Stimulated activated naive B cell treated with anti-CD40 and anti-IgM and Interleukin-4, amounts not matched to agents 10 μg/mL and 1 μg/mL and 100 μg/mL, for 72 hours (primary cell): Measurements from ENCODE around the gene DCK.
"Not testable (repeated sequence)": the region's sequence is repeated elsewhere in the genome, so short reads cannot be mapped to it uniquely, and the experiment has no call there.

Experiments used
- ATAC-seq, 2 donors: fragments of 150-1000 bp; cut with Tn5 transposase; replicated peaks; 2 replicates each; pipeline ENCODE4 v1.10.0; 2021; ENCODE audit warnings: moderate library complexity in 1 of 2
- DNase-seq: peaks from one replicate; pipeline ENCODE4 v3.0.0; 2021
- H3K27ac Mint-ChIP-seq: one replicate; pipeline ENCODE4 v1.8.0; 2022; ENCODE audit warnings: mild to moderate bottlenecking, mixed read lengths
- H3K27me3 Mint-ChIP-seq, 2 donors: one replicate each; pipeline ENCODE4 v1.8.0; 2022; ENCODE audit warnings: mixed read lengths in 2 of 2
- H3K36me3 Mint-ChIP-seq, 2 donors: one replicate each; pipeline ENCODE4 v1.8.0; 2022; ENCODE audit warnings: mixed read lengths in 2 of 2, mild to moderate bottlenecking in 1 of 2
- H3K4me1 Mint-ChIP-seq, 2 donors: one replicate each; pipeline ENCODE4 v1.8.0; 2022; ENCODE audit warnings: mixed read lengths in 2 of 2, mild to moderate bottlenecking in 1 of 2
- H3K4me3 Mint-ChIP-seq, 2 donors: one replicate each; pipeline ENCODE4 v1.8.0; 2022; ENCODE audit warnings: mild to moderate bottlenecking in 2 of 2, mixed read lengths in 2 of 2, moderate library complexity in 1 of 2
- H3K9me3 Mint-ChIP-seq, 2 donors: one replicate each; pipeline ENCODE4 v1.8.0; 2022; ENCODE audit warnings: mixed read lengths in 2 of 2, mild to moderate bottlenecking in 1 of 2

Gene DCK

GRCh38 chr4:71053613-71054012, 60.2 kb downstream of the DCK start:
- H3K4me1 Mint-ChIP-seq, DNase-seq, H3K4me3 Mint-ChIP-seq, H3K36me3 Mint-ChIP-seq, H3K27me3 Mint-ChIP-seq, H3K27ac Mint-ChIP-seq, ATAC-seq, H3K9me3 Mint-ChIP-seq: not testable (repeated sequence)

GRCh38 chr4:71059573-71059972, 66.1 kb downstream of the DCK start:
- H3K36me3 Mint-ChIP-seq, H3K27ac Mint-ChIP-seq, DNase-seq, H3K27me3 Mint-ChIP-seq, H3K9me3 Mint-ChIP-seq, H3K4me3 Mint-ChIP-seq, H3K4me1 Mint-ChIP-seq, ATAC-seq: not testable (repeated sequence)

DNA sequence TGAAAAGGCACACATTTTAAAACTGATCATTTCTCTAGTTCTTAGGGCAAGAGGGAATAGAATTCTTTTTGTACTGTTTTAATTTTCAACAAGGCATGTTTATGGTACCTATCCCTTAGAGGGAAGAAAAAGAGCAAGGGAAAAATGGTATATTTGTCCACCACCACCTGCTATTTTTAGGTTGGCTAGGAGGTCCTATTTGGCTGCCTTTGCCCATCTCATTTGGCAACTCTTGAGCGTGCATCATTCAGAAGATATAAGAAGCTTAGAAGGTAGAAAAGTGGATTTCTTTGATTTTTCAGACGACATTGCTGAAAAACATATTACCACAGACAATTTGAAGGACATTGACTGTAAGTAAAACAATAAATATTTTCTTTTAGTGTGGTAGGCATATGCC, 69.0 kb downstream of the DCK start:
- no peak for DNase-seq
- Mint-ChIP-seq H3K4me1 (peaks cover 0 to 3% of the 10 kb centered on the region in 2 donors), H3K9me3 (no peaks in the 10 kb centered on the region), H3K27ac (no peak overlapping the region), H3K36me3 (no peaks in the 10 kb centered on the region), H3K27me3 (no peaks in the 10 kb centered on the region), H3K4me3 (no peak overlapping the region)
- ATAC-seq = no peak

- Mint-ChIP-seq H3K4me3 (no peak overlapping the region), H3K27me3 (no peaks in the 10 kb centered on the region), H3K4me1 (peaks cover 0 to 4% of the 10 kb centered on the region in 2 donors), H3K9me3 (no peaks in the 10 kb centered on the region), H3K36me3 (no peaks in the 10 kb centered on the region), H3K27ac (no peak overlapping the region)
- no peak for ATAC-seq
- DNase-seq = no peak
These were observed 70.3 kb downstream of the DCK start for GRCh38 chr4:71063711-71064110.

DNA sequence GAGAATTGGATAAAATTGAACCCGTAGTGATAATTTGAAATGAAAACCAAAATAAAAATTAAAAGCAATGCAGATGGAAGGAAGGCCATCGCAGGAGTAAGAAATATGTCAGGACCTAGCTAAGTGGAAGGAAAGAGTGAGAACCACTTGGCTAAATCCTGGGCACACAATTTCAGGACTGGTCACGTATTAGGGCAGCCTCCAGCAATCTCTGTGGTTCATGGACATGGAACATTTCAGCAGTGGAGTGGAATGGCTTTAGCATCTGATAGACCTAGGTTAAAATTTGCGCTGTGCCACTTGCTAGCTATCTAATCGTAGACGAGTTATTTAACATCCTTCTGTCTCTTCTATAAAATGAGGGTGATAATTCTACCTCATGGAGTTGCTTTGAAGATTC, 71.1 kb downstream of the DCK start:
- no peak for ATAC-seq
- DNase-seq = no peak
- H3K9me3 Mint-ChIP-seq = no peaks in the 10 kb centered on the region
- H3K4me1 Mint-ChIP-seq = peaks cover 0 to 4% of the 10 kb centered on the region in 2 donors
- H3K36me3 Mint-ChIP-seq = no peaks in the 10 kb centered on the region
- H3K27me3 Mint-ChIP-seq = no peaks in the 10 kb centered on the region
- no peak overlapping the region for H3K4me3 Mint-ChIP-seq
- no peak overlapping the region for H3K27ac Mint-ChIP-seq

GRCh38 chr4:71065991-71066510, 72.6 kb downstream of the DCK start:
- ATAC-seq (no peak), DNase-seq (no peak)
- Mint-ChIP-seq H3K4me3 (no peak overlapping the region), H3K27ac (no peak overlapping the region), H3K36me3 (no peaks in the 10 kb centered on the region), H3K9me3 (no peaks in the 10 kb centered on the region), H3K4me1 (peaks cover 0 to 4% of the 10 kb centered on the region in 2 donors), H3K27me3 (no peaks in the 10 kb centered on the region)

DNA sequence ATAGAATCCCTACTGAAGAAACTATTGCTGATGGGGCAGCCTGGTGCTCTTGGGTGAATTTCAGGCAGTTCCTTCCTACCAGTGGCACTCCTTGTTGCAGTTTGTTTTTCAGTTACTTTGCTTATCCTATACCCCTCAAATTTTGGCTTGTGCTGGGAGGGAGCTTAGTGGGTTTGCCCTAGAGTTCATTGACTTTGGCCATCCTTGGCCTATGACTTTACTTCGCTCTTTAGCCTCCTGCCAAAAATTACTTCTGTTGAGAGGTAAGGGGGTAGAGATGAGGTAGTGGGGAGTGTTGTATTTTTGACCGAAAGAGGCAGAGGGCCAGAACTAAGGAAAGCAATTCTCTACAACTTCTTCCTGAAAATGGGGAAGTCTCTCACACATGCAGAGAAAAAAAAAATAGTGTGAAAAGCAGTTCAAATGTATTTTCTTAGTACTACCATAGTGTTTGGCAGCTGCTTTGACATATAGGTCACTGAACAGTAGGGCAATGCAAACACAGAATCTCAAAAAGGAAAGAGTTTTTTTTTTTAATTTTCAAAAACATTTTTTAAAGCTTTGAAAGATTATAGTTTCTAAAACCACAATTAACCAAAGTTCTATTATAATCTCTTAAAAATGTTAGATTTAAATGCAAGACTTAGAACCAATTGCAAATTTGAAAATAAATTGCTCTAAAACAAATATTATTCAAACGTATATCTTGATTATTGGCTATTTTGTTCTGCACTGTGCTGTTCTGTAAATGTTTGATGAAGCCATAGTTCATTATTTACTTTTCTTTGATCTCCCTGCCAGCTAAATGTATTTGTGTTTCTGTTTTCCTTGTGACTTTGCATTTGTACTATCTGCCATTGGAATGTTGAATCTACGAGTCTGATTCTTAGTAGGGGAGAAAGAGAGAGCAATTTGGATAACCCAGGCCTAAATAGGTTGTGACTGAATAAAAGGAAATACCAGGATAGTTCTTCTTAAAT, 73.6 kb downstream of the DCK start:
- Mint-ChIP-seq H3K4me3 (no peak overlapping the region), H3K36me3 (no peaks in the 10 kb centered on the region), H3K9me3 (no peaks in the 10 kb centered on the region), H3K4me1 (peaks cover 0 to 4% of the 10 kb centered on the region in 2 donors), H3K27me3 (no peaks in the 10 kb centered on the region), H3K27ac (no peak overlapping the region)
- DNase-seq (no peak), ATAC-seq (no peak)

GRCh38 chr4:71069063-71069462, 75.6 kb downstream of the DCK start:
- H3K9me3 Mint-ChIP-seq = no peaks in the 10 kb centered on the region
- H3K4me3 Mint-ChIP-seq = no peak overlapping the region
- H3K4me1 Mint-ChIP-seq = peaks cover 0 to 4% of the 10 kb centered on the region in 2 donors
- no peaks in the 10 kb centered on the region for H3K36me3 Mint-ChIP-seq
- peaks cover 0 to under 1% of the 10 kb centered on the region in 2 donors for H3K27me3 Mint-ChIP-seq
- no peak overlapping the region for H3K27ac Mint-ChIP-seq
- no peak for ATAC-seq
- DNase-seq = no peak

- Mint-ChIP-seq H3K27me3 (peaks cover 4 to 6% of the 10 kb centered on the region in 2 donors), H3K4me1 (peaks cover 4 to 5% of the 10 kb centered on the region in 2 donors), H3K9me3 (no peaks in the 10 kb centered on the region), H3K36me3 (no peaks in the 10 kb centered on the region), H3K4me3 (no peak overlapping the region), H3K27ac (no peak overlapping the region)
- DNase-seq = no peak
- no peak for ATAC-seq
These were observed 76.6 kb downstream of the DCK start for GRCh38 chr4:71070015-71070414.

DNA sequence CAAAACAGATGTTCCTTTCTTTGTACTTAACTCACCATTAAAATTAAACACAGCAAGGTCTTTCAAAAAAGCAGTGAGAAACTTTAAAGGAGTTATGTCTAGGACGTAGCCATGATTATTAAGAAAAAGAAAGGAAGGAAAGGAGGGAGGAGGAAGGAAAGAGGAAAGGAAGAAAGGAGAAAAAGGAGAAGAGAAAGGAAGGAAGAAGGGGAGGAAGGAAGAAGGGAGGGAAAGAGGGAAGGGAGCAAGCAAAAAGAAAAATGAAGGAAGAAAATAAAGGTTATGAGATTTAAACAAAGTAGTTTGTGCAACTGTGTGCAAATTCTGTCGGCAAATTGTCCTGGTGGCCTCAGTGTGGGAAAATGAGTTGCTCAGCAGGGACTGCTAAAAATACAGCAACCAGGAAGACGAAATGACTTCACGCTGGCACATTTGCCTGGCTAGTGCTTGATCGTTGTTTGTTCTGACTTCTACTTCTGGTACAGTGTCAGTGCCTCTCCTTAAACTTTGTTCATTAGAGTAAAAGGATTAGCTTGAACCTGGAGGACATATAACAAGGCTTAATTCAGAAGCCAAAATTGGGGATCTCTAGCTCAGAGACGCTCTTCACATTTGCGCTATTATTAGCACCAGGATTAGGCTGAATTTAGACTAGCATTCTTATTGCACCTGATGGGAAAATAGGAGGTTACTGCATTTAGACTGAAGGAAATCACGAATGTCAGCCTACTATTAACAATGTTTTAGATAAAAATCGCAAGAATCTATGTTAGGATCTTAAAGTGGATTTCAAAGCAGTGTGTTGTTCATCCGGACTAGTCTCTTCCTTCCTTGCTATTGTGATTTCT, 81.2 kb downstream of the DCK start:
- H3K4me1 Mint-ChIP-seq = peaks cover 0 to 5% of the 10 kb centered on the region in 2 donors
- H3K4me3 Mint-ChIP-seq = no peak overlapping the region
- H3K27ac Mint-ChIP-seq = no peak overlapping the region
- H3K36me3 Mint-ChIP-seq = no peaks in the 10 kb centered on the region
- DNase-seq (no peak), ATAC-seq (no peak)
- H3K27me3 Mint-ChIP-seq = peaks cover 7 to 13% of the 10 kb centered on the region in 2 donors
- H3K9me3 Mint-ChIP-seq = no peaks in the 10 kb centered on the region
